Daoy (cell line): ENCODE data around the gene PPARA. TPM values are rescaled to one million over a fixed set of nuclear protein-coding genes. Genes with fewer than 3 reads are reported as not detected.
"Not testable (repeated sequence)": the region's sequence is repeated elsewhere in the genome, so short reads cannot be mapped to it uniquely, and the experiment has no call there.

Source experiments
- DNase-seq: peaks from one replicate; pipeline ENCODE4 v3.0.0-alpha.2; 2015; ENCODE audit warnings: low read depth
- total RNA-seq: library from RNA; depleted of rRNA; stranded (reverse); fragments of >200 nt; shearing (Covaris generic); gene quantifications from 2 replicates; pipeline ENCODE4 v1.2.3, GENCODE V29; 2014

PPARA gene
- total RNA-seq, 1 experiment from 2014 or later, result 1.3 TPM

DNA sequence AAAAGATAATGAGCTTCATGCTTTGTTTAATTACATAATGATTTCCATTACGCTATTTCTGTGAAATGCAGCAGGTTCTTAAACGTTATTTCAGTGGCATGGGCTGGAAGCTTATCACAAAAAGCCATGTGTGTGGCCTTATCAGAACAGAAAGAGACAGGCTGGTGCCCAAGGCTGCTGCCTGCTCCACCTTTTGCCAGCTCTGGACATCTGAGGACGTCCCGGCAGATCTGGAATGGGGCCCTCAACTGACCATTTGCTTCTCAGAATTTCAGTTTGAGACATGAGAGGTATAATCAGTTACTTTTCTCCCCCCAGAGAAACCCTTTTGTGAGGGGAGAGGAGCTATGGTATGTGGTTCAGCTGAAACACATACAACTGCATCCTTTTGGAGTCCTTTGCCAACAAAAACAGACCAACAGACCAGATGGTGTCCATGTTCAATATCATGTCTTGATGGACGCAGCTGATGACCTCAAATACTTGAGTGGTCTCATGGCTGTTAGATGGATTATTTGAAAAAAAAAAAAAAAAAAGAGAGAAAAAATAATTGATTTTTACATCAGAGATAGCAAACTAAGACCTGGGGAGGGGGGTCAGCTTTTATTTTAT is 91.2 kb downstream of the PPARA start:
- DNase-seq, result no peak

- DNase-seq, result no peak
Measured at GRCh38 chr22:46242076-46242475, 91.8 kb downstream of the PPARA start.

- no peak for DNase-seq
Measured at GRCh38 chr22:46244771-46245170, 94.4 kb downstream of the PPARA start.

GRCh38 chr22:46245511-46245910 is 95.2 kb downstream of the PPARA start:
- no peak for DNase-seq

DNA sequence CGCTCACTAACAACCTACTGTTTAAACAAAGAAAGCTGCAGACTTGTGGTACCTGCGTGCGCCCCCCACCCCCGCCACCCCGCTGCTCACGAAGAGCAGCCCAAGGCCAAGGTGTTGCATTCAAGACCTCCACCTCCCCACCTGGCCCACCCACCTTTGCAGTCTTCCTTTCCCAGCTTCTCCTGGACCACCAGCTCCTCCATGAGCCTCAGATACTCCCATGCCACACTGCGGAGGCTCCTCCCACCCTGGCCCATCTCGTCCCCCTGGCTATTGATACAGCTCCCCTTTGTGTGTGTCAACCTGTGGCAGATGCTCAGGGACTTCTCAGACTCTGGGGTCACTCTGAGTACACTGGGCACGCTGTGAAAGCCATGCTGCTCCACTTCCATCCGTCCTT is 95.9 kb downstream of the PPARA start:
- DNase-seq, result no peak

DNA sequence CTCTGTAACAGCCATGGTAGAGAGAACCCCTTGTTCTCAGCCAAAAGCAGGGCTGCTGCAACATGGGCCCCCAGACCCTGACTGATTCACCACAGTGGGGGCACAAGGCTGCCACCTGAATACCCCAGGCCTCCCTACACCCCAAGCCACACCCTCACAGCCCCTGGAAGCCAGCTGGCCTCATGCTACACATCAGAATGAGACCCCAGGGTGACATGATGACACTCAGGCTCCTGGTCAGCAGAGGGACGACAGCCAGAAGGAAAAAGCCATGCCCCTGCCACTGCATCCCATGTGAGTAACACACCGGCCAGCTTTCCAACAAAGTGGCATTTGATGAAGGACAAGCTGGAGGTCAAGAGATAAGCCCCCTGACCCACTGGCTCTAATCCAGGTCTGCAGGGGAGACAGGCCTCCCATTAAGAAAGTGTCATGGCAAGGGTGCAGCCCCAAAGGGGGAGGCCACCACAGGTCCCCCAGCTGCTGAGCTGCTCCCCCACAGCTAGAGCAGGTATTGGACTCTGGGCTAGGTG is 97.2 kb downstream of the PPARA start:
- no peak for DNase-seq

- peak; percentile 95 for DNase-seq
Measured at GRCh38 chr22:46250035-46250782, 99.9 kb downstream of the PPARA start, which contains the start of gene CDPF1. Gene CDPF1, minus strand, starts transcription at chr22:46250293. Its CDS starts 2,009 bp downstream, at chr22:46248284.

GRCh38 chr22:46250783-46251125 is 100.4 kb downstream of the PPARA start:
- DNase-seq, result no peak

DNA sequence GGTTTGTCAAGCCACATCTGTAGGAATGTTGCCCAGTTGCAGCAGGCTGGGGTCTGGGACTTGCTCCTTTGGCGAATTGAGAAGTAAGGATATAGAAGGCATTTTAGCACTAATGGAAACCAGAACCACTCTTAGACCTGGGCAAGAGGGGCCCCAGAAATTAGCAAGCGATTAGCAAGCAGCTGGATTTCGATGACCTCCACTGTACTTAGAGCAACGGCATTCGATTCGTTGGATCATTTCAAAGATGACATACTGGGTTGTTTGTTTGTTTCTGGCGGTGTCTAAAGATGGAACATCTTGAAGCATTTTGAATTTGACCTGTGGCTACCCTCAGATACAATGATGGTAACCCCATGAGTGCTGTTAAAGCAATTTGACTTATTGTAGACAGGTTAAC is 100.9 kb downstream of the PPARA start:
- DNase-seq, result no peak

DNA sequence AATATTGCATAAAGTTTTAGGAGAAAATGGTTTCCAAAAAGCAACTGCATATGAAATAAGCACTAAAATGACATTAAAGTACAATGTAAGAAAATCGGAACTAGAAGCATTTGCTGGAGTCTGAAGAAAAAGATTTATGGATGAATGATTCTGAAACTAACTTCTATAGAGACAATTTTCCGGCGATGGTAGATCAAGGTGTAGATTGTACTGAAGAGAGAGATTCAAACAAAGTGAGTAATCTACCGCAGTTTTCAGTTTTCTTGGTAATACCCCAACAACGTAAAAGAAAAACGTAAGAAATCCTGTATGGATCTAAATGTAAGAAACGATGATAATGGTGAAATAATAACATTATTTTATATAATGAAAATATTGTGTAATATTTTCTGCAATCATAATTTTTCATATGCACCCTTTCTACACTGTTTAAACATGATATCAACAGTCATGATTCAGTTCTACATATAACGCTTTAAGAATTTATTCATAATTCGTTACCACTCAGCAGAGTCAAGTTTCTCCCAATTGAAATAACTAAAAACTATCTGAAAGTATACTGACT is 101.6 kb downstream of the PPARA start:
- no peak for DNase-seq

GRCh38 chr22:46256358-46256958 is 106.1 kb downstream of the PPARA start:
- no peak for DNase-seq

- DNase-seq, result no peak
Measured at GRCh38 chr22:46259374-46259773, 109.0 kb downstream of the PPARA start.

- no peak for DNase-seq
Measured at GRCh38 chr22:46260038-46260437, 109.7 kb downstream of the PPARA start.

DNA sequence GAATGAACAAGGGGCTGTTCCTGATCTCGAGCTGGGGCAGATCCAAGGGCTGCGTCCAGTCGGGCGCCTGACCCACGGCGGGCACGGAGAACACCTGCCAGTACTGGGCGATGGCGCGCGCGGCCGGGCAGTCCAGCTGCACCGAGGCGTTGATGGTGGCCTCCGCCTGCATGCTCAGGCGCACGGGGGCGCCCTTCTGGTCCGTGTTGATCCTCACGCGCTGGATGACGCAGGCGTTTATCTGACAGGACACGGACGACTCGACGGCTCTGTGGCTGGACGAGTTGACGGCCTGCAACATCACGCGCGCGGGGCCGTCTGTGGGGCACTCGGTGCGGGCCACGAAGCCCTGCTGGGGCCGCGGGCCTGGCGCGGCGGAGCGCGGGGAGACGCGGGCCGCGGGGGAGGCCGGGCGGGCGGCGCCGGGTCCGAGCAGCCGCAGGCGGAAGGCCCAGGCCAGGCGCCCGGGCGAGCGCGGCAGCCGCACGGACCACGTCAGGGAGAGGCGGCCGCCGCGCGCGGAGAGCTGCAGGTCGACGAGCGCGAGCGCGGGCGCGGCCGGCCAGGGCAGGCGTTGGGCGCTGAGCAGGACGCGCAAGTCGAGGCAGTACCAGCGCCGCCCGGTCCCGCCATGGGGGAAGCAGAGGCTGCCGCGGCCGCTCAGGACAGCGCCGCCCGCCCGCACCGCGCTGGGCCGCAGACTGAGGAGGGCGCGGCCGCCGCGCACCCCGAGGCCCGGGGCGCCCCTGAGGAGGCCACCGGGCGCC is 112.3 kb downstream of the PPARA start:
- no peak for DNase-seq

- DNase-seq, result no peak
Measured at GRCh38 chr22:46263216-46263590, 112.9 kb downstream of the PPARA start, which contains the start of gene PKDREJ. Gene PKDREJ, minus strand, starts transcription at chr22:46263343. Its CDS starts 21 bp downstream, at chr22:46263322.

DNA sequence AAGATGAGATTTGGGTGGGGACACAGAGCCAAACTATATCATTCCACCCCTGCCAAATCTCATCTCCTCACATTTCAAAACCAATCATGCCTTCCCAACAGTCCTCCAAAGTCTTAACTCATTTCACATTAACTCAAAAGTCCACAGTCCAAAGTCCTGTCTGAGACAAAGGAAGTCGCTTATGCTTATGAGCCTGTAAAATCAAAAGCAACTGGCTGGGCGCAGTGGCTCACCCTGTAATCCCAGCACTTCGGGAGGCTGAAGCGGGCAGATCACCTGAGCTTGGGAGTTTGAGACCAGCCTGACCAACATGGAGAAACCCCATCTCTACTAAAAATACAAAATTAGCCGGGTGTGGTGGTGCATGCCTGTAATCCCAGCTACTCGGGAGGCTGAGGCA is 114.2 kb downstream of the PPARA start:
- DNase-seq, result not testable (repeated sequence)

DNA sequence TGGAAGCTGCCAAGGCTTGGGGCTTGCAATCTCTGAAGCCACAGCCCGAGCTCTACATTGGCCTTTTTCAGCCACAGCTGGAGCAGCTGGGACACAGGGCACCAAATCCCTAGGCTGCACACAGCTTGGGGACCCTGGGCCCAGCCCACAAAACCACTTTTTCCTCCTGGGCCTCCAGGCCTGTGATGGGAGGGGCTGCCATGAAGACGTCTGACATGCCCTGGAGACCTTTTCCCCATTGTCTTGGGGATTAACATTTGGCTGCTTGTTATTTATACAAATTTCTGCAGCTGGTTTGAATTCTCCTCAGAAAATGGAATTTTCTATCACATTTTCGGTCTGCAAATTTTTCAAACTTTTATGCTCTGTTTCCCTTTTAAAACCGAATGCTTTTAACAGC is 115.3 kb downstream of the PPARA start:
- DNase-seq, result not testable (repeated sequence)

GRCh38 chr22:46267431-46268279 is 117.3 kb downstream of the PPARA start, which contains the start of gene TTC38:
Gene TTC38, plus strand, starts transcription at chr22:46268008. Its CDS starts 32 bp downstream, at chr22:46268040.
- DNase-seq, result peak; percentile 84

- no peak for DNase-seq
Measured at GRCh38 chr22:46269564-46269963, 119.2 kb downstream of the PPARA start.

DNA sequence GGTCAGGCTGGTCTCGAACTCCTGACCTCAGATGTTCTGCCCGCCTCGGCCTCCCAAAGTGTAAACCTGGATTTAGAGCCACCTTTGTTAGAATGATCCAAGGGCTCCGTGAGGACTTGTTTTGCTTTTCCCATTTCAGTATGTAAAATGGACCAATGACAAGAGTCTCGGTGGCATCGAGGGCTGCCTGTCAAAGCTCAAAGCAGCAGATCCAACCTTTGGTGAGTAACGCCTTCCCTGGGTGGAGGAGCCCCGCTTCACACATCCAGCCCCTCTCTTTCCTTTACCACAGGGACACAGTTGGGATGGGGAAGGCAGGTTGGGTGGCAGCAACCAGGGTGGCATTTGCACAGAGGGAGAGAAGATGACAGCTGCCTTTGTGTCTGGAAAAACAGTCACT is 121.9 kb downstream of the PPARA start:
- DNase-seq, result no peak
